Stomach (tissue), 4 donors: ENCODE results near the gene C9.

Source experiments
- POLR2A ChIP-seq, 4 donors: fragments of 450-650 bp; IDR thresholded peaks; one replicate each; pipeline ENCODE4 v1.6.1; 2016; ENCODE audit warnings: antibody characterized with exemption in 4 of 4, control low read depth in 2 of 4, mild to moderate bottlenecking in 1 of 4, moderate library complexity in 1 of 4
- TF ChIP-seq, protein P1 (sequence below), 7 experiments: fragments of 450-650 bp in 4 of 7; fragments of 200-600 bp in 3 of 7; sonication (generic) in 3 of 7; IDR thresholded peaks; one replicate each; pipeline ENCODE4 v1.5.1; 2016 to 2019; ENCODE audit warnings: antibody characterized with exemption in 7 of 7, control low read depth in 2 of 7, mild to moderate bottlenecking in 1 of 7

DNA sequence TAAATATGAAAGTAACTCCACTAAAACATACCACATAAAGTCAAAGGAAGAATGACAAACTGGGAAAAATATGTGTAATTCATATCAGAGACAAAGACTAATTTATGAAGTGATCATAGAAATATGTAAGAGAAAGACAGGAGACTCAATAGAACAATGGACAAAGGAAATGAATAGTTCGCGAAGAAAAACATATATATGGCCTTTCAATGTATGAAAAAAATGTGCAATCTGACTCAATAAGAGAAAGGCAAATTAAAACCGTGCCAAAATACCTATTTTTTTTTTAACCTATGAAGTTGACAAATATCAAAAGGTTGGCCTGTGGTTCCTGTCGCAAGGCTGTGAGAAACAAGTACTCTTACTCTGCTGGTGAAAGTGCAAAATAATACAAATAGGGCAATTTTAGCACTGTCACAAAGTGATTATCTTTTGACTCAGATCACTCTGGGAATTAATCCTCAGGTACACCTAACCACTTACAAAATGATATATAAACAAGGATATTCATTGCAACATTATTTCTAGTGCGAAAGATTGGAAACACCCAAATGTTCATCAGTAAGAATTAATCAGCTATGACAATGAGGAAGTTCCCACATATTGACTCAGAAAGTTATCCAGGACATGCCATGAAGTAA is 3.7 kb downstream of the C9 start:
- TF ChIP-seq, protein P1, sequence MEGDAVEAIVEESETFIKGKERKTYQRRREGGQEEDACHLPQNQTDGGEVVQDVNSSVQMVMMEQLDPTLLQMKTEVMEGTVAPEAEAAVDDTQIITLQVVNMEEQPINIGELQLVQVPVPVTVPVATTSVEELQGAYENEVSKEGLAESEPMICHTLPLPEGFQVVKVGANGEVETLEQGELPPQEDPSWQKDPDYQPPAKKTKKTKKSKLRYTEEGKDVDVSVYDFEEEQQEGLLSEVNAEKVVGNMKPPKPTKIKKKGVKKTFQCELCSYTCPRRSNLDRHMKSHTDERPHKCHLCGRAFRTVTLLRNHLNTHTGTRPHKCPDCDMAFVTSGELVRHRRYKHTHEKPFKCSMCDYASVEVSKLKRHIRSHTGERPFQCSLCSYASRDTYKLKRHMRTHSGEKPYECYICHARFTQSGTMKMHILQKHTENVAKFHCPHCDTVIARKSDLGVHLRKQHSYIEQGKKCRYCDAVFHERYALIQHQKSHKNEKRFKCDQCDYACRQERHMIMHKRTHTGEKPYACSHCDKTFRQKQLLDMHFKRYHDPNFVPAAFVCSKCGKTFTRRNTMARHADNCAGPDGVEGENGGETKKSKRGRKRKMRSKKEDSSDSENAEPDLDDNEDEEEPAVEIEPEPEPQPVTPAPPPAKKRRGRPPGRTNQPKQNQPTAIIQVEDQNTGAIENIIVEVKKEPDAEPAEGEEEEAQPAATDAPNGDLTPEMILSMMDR (IDR thresholded peaks at IDR 0.05), result no peak
- TF ChIP-seq POLR2A (IDR thresholded peaks at IDR 0.05), result no peak
